GM18508 (cell line): ENCODE data around the gene BCAS3.

Source experiments
- ATAC-seq: cut with Tn5 transposase; IDR thresholded peaks from one replicate; pipeline ENCODE4 v1.9.1; 2021; ENCODE audit warnings: moderate number of reproducible peaks; ENCODE audit not compliant: insufficient read depth, unreplicated experiment

Gene BCAS3

DNA sequence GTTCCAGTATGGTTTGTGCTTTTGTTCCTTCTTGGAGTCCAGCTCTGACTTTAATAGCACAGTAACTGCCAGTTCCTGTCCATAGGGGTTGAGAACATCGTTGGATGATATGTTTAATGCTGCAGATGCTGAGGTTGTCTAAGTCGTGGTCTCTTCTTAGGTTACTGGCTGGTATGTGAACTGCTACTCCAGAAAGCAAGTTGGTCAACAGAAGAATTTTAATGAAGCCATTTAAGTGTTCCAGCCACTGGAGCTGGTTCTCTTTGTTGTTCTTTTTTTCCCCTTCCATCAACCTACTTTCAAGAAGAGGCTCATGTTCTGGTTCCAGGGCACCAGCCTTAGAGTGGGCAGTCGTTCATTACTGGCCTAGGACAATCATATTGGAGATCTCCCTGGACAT lies 581.7 kb downstream of the BCAS3 start:
- ATAC-seq, result no peak

DNA sequence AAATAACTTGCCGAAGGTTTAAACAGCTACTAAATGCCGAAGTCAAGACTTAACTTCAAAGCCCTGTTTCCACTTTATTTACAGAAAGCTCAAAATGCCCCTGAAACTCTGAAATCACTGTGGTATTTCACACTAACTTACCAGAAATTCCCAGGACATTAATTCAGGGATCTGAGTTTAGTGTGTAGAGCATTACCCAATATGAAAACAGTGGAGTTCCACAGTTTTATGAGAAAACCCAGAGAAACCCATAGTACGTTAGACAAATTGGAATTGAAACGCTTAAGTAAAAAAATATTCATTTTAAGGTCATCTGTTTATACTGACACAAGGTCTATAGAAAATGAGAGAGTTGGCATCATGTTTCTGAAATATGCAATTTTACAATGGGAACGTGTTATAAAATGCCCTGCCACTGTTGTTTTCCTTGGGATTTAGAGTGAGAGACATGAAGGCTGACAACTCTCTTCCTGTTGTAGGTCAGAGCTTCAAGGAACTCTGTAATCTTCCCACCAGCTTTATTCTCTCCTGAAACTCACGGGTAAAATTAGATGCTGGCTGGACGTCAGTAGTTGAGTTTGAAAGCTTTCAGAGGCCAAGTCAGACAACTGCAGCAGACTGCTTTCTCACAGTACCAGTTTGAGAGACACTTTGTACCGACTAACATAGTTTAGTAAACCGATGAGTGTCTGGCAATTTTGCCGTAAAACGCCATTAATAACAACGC lies 582.6 kb downstream of the BCAS3 start:
- no peak for ATAC-seq

DNA sequence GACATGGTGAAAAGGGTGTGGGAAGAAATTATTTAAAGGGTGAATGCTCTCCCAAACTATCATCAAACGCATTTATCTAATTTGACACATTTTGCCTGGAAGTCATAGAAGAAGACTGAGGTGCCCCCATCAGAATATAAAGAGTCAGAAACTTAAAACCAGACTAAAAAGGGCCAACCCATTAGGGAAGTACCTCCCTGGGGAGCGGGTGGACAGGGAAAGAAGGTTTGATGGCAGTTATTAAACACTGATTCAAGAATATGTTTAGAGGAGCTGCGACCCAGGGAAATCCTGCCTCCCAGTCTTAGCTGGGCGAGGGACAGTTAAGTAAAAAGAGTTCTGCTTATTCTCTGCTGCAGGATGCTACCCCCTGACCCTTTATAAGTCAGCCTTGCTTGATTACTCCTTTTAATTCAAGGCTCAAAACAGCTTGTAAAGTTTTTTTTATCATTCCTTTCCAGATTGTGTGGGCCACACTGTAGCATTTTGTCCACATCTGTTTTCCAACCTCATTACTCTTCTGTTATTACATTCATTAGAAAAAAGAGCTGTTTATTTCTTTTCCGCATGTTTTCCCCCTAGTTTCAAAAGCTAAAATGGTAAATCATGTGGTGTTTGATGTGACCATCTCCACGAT lies 583.5 kb downstream of the BCAS3 start:
- no peak for ATAC-seq

DNA sequence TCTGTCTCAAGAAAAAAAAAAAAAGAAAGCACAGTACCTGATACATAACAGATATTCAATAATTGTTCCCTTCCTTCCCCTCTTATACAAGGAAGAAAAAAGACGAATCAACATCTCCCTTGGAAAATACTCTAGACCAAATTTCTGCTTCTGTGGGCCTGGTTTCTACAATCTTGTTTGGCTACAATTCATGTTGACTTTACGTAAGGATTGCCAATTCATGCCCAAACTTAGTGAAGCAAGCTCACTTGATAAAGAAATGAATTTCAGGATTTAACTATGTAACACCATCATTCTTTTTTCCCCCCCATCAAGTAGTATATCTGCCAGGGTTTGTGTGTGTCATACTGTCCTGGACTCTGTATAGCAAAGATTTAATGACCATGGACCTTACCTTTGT lies 587.7 kb downstream of the BCAS3 start:
- ATAC-seq, result no peak

DNA sequence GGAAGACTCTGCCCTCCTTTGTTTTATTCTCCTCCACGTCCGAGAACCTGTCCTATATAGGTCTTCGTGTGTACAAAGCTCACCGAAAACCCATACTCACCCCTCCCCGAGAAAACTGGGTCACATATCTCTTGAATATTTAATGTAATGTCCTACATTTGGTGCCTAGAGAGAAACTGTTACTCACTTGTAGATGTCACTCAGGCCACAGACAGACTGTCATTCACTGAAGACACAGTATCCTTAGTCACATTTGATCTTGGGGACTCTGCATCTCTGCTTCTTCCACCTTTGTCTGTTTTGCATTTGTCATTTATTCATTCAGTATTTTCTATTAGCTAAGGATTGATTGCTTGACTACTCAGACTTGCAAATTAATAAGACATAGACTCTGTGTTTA lies 590.2 kb downstream of the BCAS3 start:
- no peak for ATAC-seq

GRCh38 chr17:61275395-61275794 lies 597.7 kb downstream of the BCAS3 start:
- no peak for ATAC-seq

DNA sequence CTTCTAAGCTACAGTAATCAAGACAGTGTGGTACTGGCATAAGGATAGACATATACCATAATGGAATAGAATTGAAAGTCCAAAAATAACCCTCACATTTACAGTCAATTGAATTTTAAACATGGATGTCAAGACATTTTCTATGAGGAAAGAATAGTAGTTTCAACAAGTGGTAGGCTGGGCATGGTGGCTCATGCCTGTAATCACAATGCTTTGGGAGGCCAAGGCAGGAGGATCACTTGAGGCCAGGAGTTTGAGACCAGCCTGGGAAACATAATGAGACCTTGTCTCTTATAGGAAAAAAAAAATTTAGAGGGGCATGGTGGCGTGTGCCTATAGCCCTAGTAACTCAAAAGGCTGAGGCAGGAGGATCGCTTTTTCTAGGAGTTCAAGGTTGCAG lies 599.2 kb downstream of the BCAS3 start:
- no peak for ATAC-seq

GRCh38 chr17:61279476-61280145 lies 602.0 kb downstream of the BCAS3 start:
- no peak for ATAC-seq

DNA sequence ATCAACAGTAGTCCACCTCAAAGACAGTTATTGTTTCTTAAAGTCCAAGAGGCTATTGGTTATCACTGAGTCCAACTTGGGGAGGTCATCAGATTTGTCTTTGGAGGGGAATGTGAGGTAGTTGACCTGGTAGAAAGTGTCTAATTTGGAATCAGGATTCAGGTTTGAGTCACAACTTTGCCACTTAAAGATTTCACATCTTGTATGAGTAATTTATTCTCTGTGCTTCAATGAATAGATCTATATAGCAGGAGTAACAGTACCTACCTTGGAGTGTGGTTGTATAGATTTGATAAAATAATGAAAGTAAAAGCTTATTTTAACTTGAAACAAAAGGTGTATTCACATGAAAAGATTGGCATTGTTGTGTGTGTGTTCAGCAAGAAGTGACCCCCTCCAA lies 602.7 kb downstream of the BCAS3 start:
- peak; percentile 58 for ATAC-seq

DNA sequence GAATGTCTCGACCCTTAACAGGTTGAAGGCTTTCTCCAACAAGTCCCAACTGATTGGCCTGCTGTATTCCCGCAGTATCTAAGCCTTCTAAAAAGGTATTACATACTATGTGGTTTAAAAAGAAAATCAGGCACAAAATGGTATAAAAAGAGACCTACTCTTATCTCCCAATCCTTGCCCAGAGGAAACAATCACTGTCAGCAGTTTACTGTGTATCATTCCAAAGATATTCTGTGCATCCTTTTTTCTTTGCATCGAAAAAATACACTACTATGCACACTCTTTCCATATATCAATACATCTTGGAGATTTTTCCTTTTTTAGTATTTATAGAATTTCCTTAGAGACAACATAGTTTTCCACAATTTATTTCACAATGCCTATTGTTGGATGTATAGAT lies 603.2 kb downstream of the BCAS3 start:
- no peak for ATAC-seq

- ATAC-seq, result no peak
Measured at GRCh38 chr17:61282377-61282776, 604.7 kb downstream of the BCAS3 start.

GRCh38 chr17:61283043-61283442 lies 605.4 kb downstream of the BCAS3 start:
- ATAC-seq, result no peak

DNA sequence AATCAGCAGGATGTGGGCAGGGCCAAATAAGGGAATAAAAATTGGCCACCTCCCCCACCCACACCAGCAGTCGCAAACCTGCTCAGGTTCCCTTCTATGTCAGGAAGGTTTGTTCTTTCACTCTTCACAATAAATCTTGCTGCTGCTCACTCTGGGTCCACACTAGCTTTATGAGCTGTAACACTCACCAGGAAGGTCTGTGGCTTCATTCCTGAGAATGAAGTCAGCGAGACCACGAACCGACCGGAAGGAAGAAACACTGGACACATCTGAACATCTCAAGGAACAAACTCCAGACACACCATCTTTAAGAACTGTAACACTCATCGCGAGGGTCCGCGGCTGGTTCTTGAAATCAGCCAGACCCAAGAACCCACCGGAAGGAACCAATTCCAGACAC lies 606.5 kb downstream of the BCAS3 start:
- no peak for ATAC-seq

GRCh38 chr17:61284746-61285145 lies 607.1 kb downstream of the BCAS3 start:
- ATAC-seq, result no peak

DNA sequence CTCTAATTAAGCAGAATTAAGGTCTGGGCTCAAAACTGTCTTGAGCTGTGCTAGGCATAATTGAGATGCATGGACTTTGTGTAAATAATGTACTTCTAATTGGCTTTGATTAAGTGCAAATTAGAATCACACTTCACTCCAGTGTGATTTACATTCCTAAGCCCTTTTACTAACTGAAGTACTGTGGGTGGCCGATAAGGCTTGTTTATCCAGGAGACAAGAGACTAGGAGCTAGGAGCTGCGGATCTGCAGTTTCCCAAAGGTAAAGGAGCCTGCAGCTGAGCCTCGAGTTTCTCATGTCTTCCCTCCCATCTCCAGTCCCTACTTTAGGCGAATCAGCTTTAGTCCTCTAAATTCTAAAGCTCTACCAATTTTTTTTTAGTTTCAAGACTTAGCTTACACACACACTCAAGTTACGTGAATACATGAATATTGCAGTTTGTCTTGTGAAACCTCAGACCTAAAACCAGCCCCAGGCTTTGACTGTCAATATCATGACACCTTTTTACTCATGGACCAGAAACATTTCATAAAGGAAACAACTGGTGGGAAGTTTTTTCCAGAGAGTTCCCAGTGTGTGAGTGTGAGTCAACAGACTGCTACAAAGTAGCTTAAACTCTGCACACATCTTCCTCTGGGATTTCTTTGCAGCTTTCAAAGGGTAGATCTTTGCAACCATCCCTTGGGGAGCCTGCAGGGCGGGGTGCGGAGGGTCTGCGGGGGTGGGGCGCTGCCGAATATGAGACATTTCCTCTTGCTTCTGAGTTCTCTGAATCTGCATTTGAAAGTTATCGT lies 608.1 kb downstream of the BCAS3 start:
- no peak for ATAC-seq

- ATAC-seq, result no peak
Measured at GRCh38 chr17:61286449-61286848, 608.8 kb downstream of the BCAS3 start.

DNA sequence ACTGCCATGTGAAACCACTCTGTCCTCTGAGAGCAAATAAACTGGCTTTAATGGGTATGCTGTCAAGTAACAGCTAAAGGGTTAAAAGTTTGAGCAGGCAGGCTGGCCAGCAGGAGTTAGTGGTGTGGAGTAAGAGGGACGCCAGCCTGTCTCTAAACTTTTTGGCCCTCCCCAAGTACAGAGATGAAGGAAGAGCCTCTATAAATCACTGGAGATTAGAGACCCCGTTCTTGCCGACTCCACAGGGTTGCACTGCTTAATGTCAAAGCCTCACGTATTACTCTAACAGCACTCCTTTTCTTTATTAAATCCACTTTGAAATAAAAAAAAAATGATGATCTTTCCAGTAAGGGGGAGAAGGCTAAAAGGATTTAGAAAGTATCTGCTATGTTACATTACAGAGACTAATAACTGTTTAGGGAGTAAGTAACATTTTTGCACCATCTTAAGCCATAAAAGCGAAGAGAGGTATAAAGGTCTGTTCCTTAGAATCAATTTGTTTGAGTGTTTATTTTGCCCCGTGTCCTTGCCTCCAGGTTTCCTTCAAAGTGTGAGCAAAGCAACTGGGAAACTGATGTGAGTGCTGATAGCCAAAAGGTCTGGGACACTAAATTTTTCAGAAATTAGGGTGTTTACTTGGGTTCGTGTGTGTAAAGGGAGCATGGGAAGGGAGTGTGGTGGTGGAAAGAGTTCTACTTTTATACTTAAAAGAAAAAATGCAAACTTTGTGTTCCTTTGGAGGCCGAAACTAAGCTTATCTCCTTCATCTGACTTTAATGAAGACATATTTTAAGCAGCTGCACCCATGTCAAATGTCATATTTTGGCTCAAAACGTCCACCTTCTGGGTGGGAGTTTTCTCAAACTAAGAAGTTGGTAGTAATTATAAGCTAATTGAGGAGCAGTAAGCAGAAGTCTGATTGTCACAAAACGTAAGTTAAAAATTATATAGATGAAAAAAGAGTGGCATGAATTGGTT lies 612.0 kb downstream of the BCAS3 start:
- ATAC-seq, result no peak

DNA sequence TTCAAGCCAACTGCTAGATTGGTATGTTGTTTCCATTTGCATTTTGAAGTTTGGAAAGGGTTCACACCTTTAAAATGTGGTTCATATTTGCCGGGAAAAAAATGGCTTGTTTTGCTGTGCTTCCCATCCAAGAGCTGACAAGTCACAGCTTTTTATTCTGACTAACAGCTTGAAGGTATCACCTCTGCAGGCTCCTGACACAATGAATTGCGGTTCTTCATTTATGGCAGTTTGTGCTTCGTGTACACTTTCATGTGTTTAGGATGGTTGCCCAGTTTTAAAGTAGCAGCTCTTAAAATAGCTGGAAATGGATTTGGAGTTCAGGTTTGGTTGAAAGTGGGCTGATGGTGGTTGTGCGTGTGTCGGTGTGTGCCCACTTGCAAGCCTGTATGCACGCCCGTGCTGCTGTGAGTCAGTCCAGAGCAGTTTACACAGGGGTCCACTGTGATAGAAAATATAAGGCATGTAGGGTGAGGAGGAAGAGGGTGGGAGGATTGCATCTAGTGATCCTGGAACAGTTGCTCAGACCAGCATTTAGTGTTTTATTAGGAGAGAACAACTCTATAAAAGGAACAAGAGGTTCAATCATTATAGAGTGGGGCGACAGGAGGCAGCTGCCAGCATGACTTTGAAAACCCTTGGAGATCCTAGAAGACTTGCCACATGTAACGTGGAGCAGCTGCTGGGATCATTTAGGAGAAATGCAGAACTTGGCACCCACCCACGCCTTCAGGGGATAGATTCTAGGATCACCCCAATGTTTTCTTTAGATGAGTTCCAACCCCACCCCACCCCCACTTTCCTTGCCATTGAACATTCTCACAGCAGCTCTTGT lies 614.0 kb downstream of the BCAS3 start:
- no peak for ATAC-seq

- no peak for ATAC-seq
Measured at GRCh38 chr17:61294286-61294685, 616.6 kb downstream of the BCAS3 start.
